Trophoblast cell (in vitro differentiated cells and primary cell): ENCODE data around the gene CRACR2B.

Experiments
- DNase-seq, 2 donors: peaks; one replicate each; pipeline ENCODE4 v3.0.0-alpha.2; 2016
- H2AFZ ChIP-seq: 2 replicates; pipeline ENCODE4 v1.6.1; 2013; ENCODE audit warnings: low read length, moderate library complexity, mild to moderate bottlenecking; ENCODE audit not compliant: insufficient read depth, poor library complexity
- H2AK5ac ChIP-seq: 2 replicates; pipeline ENCODE4 v1.6.1; 2013; ENCODE audit warnings: mild to moderate bottlenecking, low read length
- H2BK120ac ChIP-seq: 2 replicates; pipeline ENCODE4 v1.6.1; 2013; ENCODE audit warnings: low read length, mild to moderate bottlenecking, moderate library complexity; ENCODE audit not compliant: insufficient read depth, poor library complexity
- H2BK12ac ChIP-seq: 2 replicates; pipeline ENCODE4 v1.6.1; 2013; ENCODE audit warnings: mild to moderate bottlenecking, low read length, moderate library complexity
- H2BK5ac ChIP-seq: 2 replicates; pipeline ENCODE4 v1.6.1; 2013; ENCODE audit warnings: low read length, low read depth, moderate library complexity, mild to moderate bottlenecking; ENCODE audit not compliant: poor library complexity
- H3K14ac ChIP-seq: 2 replicates; pipeline ENCODE4 v1.6.1; 2013; ENCODE audit warnings: mild to moderate bottlenecking, low read length
- H3K18ac ChIP-seq: 2 replicates; pipeline ENCODE4 v1.6.1; 2013; ENCODE audit warnings: mild to moderate bottlenecking, low read length
- H3K23ac ChIP-seq: 2 replicates; pipeline ENCODE4 v1.6.1; 2013; ENCODE audit warnings: low read length
- H3K27ac ChIP-seq: 2 replicates; pipeline ENCODE4 v1.5.1; 2013; ENCODE audit warnings: low read depth, mild to moderate bottlenecking, inconsistent platforms, low read length, moderate library complexity
- H3K27me3 ChIP-seq: 2 replicates; pipeline ENCODE4 v1.6.1; 2013; ENCODE audit warnings: inconsistent platforms, mild to moderate bottlenecking, low read length, moderate library complexity; ENCODE audit not compliant: insufficient read depth
- H3K36me3 ChIP-seq, 2 experiments: 1 replicate in 1 of 2; 2 replicates in 1 of 2; pipeline ENCODE4 v1.6.1; 2013; ENCODE audit warnings: low read length in 2 of 2, mild to moderate bottlenecking in 2 of 2, moderate library complexity in 1 of 2; ENCODE audit not compliant: insufficient read depth in 2 of 2, control insufficient read depth in 1 of 2
- H3K4ac ChIP-seq: 2 replicates; pipeline ENCODE4 v1.6.1; 2013; ENCODE audit warnings: low read depth, mild to moderate bottlenecking, low read length, moderate library complexity
- H3K4me1 ChIP-seq, 2 experiments: 1 replicate in 1 of 2; 2 replicates in 1 of 2; pipeline ENCODE4 v1.6.1; 2013; ENCODE audit warnings: low read length in 2 of 2, mild to moderate bottlenecking in 2 of 2, moderate library complexity in 1 of 2; ENCODE audit not compliant: insufficient read depth in 2 of 2, control insufficient read depth in 1 of 2
- H3K4me2 ChIP-seq: 2 replicates; pipeline ENCODE4 v1.6.1; 2013; ENCODE audit warnings: inconsistent platforms, mild to moderate bottlenecking, low read length, moderate library complexity
- H3K4me3 ChIP-seq: 2 replicates; pipeline ENCODE4 v1.5.1; 2013; ENCODE audit warnings: mild to moderate bottlenecking, low read depth, low read length, inconsistent platforms
- H3K79me1 ChIP-seq: one replicate; pipeline ENCODE4 v1.6.1; 2013; ENCODE audit warnings: low read length
- H3K79me2 ChIP-seq: 2 replicates; pipeline ENCODE4 v1.6.1; 2013; ENCODE audit warnings: low read length, mild to moderate bottlenecking; ENCODE audit not compliant: control insufficient read depth, insufficient read depth, poor library complexity
- H3K9ac ChIP-seq: 2 replicates; pipeline ENCODE4 v1.6.1; 2013; ENCODE audit warnings: mild to moderate bottlenecking, low read length
- H3K9me3 ChIP-seq: 2 replicates; pipeline ENCODE4 v1.6.1; 2013; ENCODE audit warnings: low read depth, mild to moderate bottlenecking, control low read depth, inconsistent platforms, low read length; ENCODE audit not compliant: insufficient read depth
- H4K12ac ChIP-seq: 2 replicates; pipeline ENCODE4 v1.6.1; 2013; ENCODE audit warnings: low read depth, mild to moderate bottlenecking, low read length, moderate library complexity
- H4K8ac ChIP-seq: 2 replicates; pipeline ENCODE4 v1.6.1; 2013; ENCODE audit warnings: low read depth, mild to moderate bottlenecking, low read length, moderate library complexity
- H4K91ac ChIP-seq: one replicate; pipeline ENCODE4 v1.6.1; 2013; ENCODE audit warnings: low read depth, mild to moderate bottlenecking, low read length, moderate library complexity
- WGBS: extraction: QIAGEN DNeasy Blood & Tissue Kit; methylation state at CpG from one replicate; pipeline ENCODE4 v1.1.7; 2013; ENCODE audit warnings: missing lambda C conversion rate; ENCODE audit not compliant: insufficient read length, insufficient coverage; ENCODE audit errors: extremely low coverage; 5-methylcytosine and 5-hydroxymethylcytosine counted together

CRACR2B gene

DNA sequence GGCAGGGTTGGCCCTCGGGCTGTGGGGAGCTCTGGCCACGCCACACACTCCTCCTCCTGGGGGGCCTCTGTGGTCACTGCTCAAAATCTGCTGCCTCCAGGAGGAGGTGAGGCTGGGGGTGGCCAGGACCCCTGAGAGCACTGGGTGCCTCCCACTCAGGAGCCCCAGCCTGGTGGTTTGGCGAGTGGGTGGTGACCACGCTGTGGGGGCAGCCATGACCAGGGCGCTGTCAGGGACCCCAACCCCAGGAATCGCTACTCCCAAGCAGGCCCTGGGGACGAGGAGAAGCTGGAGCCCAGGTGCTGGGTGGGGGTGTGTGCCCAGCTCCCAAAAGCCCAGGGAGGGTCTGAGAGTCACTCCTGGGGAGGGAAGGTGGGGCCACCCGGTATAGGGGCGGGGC is 45.1 kb downstream of the CRACR2B start:
- H3K9ac ChIP-seq: no peak overlapping the region
- no peak overlapping the region for H3K18ac ChIP-seq
- H3K9me3 ChIP-seq: no peaks in the 10 kb centered on the region
- H2AFZ ChIP-seq: no peak overlapping the region
- H4K8ac ChIP-seq: no peak overlapping the region
- no peak overlapping the region for H2BK120ac ChIP-seq
- WGBS: no CpG with 5 or more reads among the region's 9 CpGs
- no peaks in the 10 kb centered on the region for H3K79me1 ChIP-seq
- no peak overlapping the region for H4K91ac ChIP-seq
- H4K12ac ChIP-seq: no peak overlapping the region
- no peaks in the 10 kb centered on the region for H3K79me2 ChIP-seq
- H3K27me3 ChIP-seq: no peaks in the 10 kb centered on the region
- peaks cover 10 to 13% of the 10 kb centered on the region in 2 experiments for H3K36me3 ChIP-seq
- H3K4ac ChIP-seq: no peak overlapping the region
- H2BK5ac ChIP-seq: no peak overlapping the region
- H3K4me2 ChIP-seq: no peak overlapping the region
- no peaks in the 10 kb centered on the region for H3K4me1 ChIP-seq
- H3K14ac ChIP-seq: no peak overlapping the region
- H2BK12ac ChIP-seq: no peak overlapping the region
- H3K4me3 ChIP-seq: no peak overlapping the region
- no peak for DNase-seq
- H2AK5ac ChIP-seq: no peak overlapping the region
- H3K23ac ChIP-seq: no peak overlapping the region
- H3K27ac ChIP-seq: no peak overlapping the region

DNA sequence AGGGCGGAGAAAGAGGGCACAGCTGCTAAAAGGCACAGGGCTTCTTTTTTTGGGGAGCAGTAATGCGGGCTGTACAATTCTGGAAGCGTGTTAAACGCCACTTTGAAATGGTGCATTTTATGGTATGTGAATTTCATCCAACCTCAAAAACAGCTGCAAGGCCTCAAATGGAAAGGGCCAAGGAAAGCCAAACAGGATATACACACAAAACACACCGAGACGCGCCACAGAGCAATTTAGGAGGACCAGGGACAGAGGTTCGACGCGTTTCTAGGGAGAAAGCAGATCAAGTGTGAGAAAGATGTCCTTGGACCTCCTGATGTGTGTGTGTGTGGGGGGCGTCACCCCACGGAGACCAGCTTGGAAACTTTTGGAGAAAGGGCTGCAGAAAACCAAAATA is 46.0 kb downstream of the CRACR2B start:
- H4K8ac ChIP-seq: no peak overlapping the region
- WGBS: no CpG with 5 or more reads among the region's 12 CpGs

GRCh38 chr11:875203-875602 is 47.5 kb downstream of the CRACR2B start:
- Histone ChIP-seq H3K27me3 (no peaks in the 10 kb centered on the region), H4K12ac (no peak overlapping the region), H3K18ac (no peak overlapping the region), H3K14ac (no peak overlapping the region), H2AFZ (no peak overlapping the region), H3K9me3 (no peaks in the 10 kb centered on the region), H3K36me3 (peaks cover 16 to 22% of the 10 kb centered on the region in 2 experiments), H3K27ac (no peak overlapping the region), H2AK5ac (no peak overlapping the region), H3K4me2 (no peak overlapping the region), H2BK12ac (no peak overlapping the region), H2BK120ac (no peak overlapping the region), H3K79me2 (no peaks in the 10 kb centered on the region), H3K9ac (no peak overlapping the region), H3K4me1 (no peaks in the 10 kb centered on the region), H3K4me3 (no peak overlapping the region), H3K4ac (no peak overlapping the region), H3K23ac (no peak overlapping the region), H3K79me1 (no peaks in the 10 kb centered on the region), H2BK5ac (no peak overlapping the region), H4K91ac (no peak overlapping the region), H4K8ac (no peak overlapping the region)
- no peak for DNase-seq
- WGBS: no CpG with 5 or more reads among the region's 16 CpGs

More for the DNA sequence above, 46.0 kb downstream of the CRACR2B start:
- Histone ChIP-seq H3K4me2 (no peak overlapping the region), H3K27ac (no peak overlapping the region), H2BK5ac (no peak overlapping the region), H3K36me3 (peaks cover 10 to 13% of the 10 kb centered on the region in 2 experiments), H3K27me3 (no peaks in the 10 kb centered on the region), H3K23ac (no peak overlapping the region), H4K12ac (no peak overlapping the region), H3K4me3 (no peak overlapping the region), H4K91ac (no peak overlapping the region), H3K79me2 (no peaks in the 10 kb centered on the region), H2AFZ (no peak overlapping the region), H3K9ac (no peak overlapping the region), H3K4ac (no peak overlapping the region), H3K4me1 (no peaks in the 10 kb centered on the region), H3K9me3 (no peaks in the 10 kb centered on the region), H2BK120ac (no peak overlapping the region), H3K79me1 (no peaks in the 10 kb centered on the region), H2BK12ac (no peak overlapping the region), H3K18ac (no peak overlapping the region), H2AK5ac (no peak overlapping the region), H3K14ac (no peak overlapping the region)
- DNase-seq: no peak

DNA sequence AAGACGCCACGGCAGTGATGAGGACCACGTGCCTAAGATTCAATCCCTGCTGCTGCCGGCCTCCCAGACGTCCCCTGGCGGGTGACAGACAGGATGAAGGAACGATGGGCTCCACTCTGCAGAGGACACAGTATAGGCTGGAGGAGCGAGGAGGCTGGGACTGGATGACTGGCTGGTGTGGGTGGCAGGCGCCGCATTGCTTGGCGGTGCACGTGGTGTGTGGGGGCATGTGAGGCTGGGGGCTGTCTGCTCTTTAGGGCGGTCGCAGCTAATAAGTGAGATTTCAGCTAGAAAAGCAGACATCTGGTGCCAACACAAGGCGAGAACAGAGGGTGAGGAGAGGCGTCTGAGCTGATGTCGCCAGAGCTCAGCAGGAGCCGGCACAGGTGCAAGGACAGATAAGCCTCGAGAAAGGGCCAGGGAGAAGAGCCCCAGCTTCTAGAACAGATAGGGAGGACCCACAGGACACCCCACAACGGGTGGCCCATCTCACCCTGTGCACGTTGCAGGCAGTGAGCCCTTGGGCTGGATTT is 48.1 kb downstream of the CRACR2B start:
- Histone ChIP-seq H3K36me3 (peaks cover 21 to 26% of the 10 kb centered on the region in 2 experiments), H3K4ac (no peak overlapping the region), H3K4me2 (no peak overlapping the region), H4K8ac (no peak overlapping the region), H2BK5ac (no peak overlapping the region), H2AK5ac (no peak overlapping the region), H3K27me3 (no peaks in the 10 kb centered on the region), H3K18ac (no peak overlapping the region), H3K79me1 (no peaks in the 10 kb centered on the region), H2AFZ (no peak overlapping the region), H3K9me3 (no peaks in the 10 kb centered on the region), H3K14ac (no peak overlapping the region), H3K23ac (no peak overlapping the region), H2BK120ac (no peak overlapping the region), H3K9ac (no peak overlapping the region), H3K4me1 (no peaks in the 10 kb centered on the region), H3K27ac (no peak overlapping the region), H4K91ac (no peak overlapping the region), H2BK12ac (no peak overlapping the region), H3K4me3 (no peak overlapping the region), H3K79me2 (no peaks in the 10 kb centered on the region), H4K12ac (no peak overlapping the region)
- no peak for DNase-seq
- WGBS: no CpG with 5 or more reads among the region's 21 CpGs
